SJSA1 (cell line): ENCODE data around the gene NDUFA11. TPM values are rescaled to one million over a fixed set of nuclear protein-coding genes. Genes with fewer than 3 reads are reported as not detected.

Source experiments
- DNase-seq, 2 experiments: peaks; one replicate each; pipeline ENCODE4 v3.0.0-alpha.2; 2015 to 2020; ENCODE audit warnings: low spot score in 2 of 2, low read depth in 1 of 2
- H3K27ac ChIP-seq: fragments of 250-450 bp; sonication (Bioruptor Pico); 2 replicates; pipeline ENCODE4 v1.5.1; 2020; ENCODE audit warnings: mild to moderate bottlenecking, moderate library complexity
- H3K27me3 ChIP-seq: fragments of 250-450 bp; sonication (Bioruptor Pico); replicated peaks from 2 replicates; pipeline ENCODE4 v1.5.1; 2020; ENCODE audit warnings: mild to moderate bottlenecking, moderate library complexity
- H3K36me3 ChIP-seq: fragments of 250-450 bp; sonication (Bioruptor Pico); 2 replicates; pipeline ENCODE4 v1.5.1; 2020; ENCODE audit warnings: mild to moderate bottlenecking
- H3K4me1 ChIP-seq: fragments of 250-450 bp; sonication (Bioruptor Pico); replicated peaks from 2 replicates; pipeline ENCODE4 v1.6.1; 2021; ENCODE audit warnings: mild to moderate bottlenecking
- H3K4me3 ChIP-seq: fragments of 250-450 bp; sonication (Bioruptor Pico); 2 replicates; pipeline ENCODE4 v1.5.1; 2020; ENCODE audit warnings: mild to moderate bottlenecking
- H3K9me3 ChIP-seq: fragments of 250-450 bp; sonication (Bioruptor Pico); replicated peaks from 2 replicates; pipeline ENCODE4 v1.5.1; 2020; ENCODE audit warnings: mild to moderate bottlenecking
- total RNA-seq: library from RNA; depleted of rRNA; stranded (reverse); fragments of >200 nt; shearing (Covaris generic); gene quantifications from 2 replicates; pipeline ENCODE4 v1.2.3, GENCODE V29; 2014

NDUFA11 gene
- total RNA-seq, 1 experiment from 2014 or later: 385 TPM

DNA sequence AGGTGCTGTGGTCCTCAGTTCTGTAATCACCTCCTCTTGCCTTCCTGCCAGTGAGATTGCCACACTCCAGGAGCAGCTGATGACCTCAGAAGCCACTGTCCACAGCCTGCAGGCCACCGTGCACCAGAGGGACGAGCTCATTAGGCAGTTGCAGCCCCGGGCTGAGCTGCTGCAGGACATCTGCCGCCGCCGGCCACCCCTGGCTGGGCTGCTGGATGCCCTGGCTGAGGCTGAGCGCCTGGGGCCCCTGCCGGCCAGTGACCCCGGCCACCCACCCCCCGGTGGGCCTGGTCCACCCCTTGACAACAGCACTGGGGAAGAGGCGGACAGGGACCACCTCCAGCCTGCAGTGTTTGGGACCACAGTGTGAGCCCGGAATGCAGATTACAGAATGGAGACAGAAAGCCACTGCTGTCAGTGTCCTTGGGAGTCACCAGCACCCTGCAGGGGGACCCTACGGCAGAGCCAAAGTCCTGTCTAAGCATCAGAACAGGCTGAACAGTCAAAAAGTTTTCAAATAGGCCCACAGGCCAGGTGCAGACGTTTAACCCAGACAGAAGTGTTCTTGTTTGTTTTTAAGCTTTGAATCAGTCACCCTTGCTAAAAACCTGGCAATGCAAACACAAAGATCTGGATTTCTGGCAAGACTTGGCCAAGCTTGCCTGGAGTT, 5.3 kb upstream of the NDUFA11 start:
- Histone ChIP-seq H3K4me1 (peaks cover 10% of the 10 kb centered on the region), H3K36me3 (peaks cover 9% of the 10 kb centered on the region), H3K9me3 (no peaks in the 10 kb centered on the region), H3K4me3 (no peak overlapping the region), H3K27ac (no peak overlapping the region), H3K27me3 (no peaks in the 10 kb centered on the region)
- no peak for DNase-seq

DNA sequence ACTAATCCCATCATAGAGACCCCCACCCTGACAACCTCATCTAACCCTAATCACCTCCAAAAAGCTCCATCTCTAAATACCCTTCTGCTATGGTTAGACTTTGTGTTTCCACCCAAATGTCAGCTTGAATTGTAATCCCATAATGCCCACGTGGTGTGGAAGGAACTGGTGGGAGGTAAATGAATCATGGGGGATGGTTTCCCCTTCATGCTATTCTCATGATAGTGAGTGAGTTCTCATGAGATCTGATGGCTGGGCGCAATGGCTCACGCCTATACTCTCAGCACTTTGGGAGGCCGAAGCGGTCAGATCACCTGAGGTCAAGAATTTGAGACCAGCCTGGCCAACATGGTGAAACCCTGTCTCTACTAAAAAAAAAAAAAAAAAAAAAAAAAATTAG, 3.7 kb upstream of the NDUFA11 start:
- no peak for DNase-seq
- H3K36me3 ChIP-seq: peaks cover 16% of the 10 kb centered on the region
- no peak overlapping the region for H3K27ac ChIP-seq
- no peak overlapping the region for H3K4me3 ChIP-seq
- 0 out of 2 replicates have a peak, but pooled peaks cover 2% of the 10 kb centered on the region for H3K9me3 ChIP-seq
- peaks cover 12% of the 10 kb centered on the region for H3K4me1 ChIP-seq
- no peaks in the 10 kb centered on the region for H3K27me3 ChIP-seq

DNA sequence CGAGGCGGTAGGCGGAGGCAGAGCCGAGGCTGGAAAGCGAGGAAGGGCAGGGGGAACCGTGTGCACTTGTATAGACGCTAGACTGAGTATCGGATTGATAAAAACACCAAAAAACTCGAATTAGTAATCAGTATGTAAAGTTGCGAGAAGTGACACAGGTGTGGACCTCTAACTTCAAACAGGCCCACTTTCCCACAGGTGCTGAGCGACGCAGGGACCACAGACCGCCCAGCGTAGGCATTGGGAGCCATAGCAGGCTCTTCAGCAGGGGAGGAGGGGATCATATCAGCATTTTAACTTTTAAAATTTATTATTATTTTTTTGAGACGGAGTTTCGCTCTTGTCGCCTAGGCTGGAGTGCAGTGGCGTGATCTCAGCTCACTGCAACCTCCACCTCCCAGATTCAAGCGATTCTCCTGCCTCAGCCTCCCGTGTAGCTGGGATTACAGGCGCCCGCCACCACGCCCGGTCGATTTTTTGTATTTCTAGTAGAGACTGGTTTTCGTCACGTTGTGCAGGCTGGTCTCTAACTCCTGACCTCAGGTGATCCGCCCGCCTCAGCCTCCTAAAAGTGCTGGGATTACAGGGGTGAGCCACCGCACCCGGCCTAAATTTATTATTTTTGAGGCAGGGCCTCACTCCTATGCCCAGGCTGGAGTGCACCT, 1.7 kb upstream of the NDUFA11 start:
- H3K4me3 ChIP-seq: peak overlapping the region; percentile 83
- H3K4me1 ChIP-seq: peaks cover 12% of the 10 kb centered on the region
- H3K27ac ChIP-seq: peak overlapping the region; percentile 7; the same call in 1 of the 2 replicates

DNA sequence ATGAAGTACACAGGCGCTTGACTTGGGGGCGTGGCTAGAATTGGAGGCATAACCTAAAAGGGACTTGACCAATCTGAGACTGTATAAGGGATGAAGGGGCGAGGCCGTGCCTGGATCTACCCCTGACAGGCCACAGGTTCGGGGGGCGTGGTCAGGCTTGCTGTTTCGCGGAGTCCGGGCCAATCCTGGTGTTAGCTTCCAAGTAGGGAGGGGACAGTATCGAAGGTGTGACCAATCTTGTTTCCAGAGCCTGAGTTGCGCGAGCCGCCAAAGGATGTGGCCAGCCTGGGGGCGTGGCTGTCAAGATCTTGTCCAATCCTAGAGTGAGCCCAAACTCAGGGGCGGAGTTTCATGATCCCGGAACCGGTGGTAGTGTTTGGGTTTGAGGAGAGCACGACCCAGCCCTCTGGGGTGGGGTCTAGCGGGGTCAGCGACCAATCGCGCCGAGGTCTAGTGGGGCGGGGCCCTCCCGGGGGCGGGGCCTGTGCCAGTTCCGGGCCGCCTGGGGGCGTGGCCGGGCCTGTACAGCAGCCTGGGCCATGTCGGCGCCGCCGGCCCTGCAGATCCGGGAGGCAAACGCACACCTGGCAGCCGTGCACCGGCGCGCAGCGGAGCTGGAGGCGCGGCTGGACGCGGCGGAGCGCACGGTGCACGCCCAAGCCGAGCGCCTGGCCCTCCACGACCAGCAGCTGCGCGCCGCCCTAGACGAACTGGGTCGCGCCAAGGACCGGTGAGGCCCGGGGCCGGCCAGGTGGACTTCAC, 943 bp upstream of the NDUFA11 start, which contains the start of gene VMAC:
Gene VMAC, plus strand, starts transcription at position 521 of the 762 bp plus-strand sequence. Its CDS starts 19 bp downstream, at position 540.
- Histone ChIP-seq H3K4me1 (peaks cover 12% of the 10 kb centered on the region), H3K27ac (peak within 1 kb of the TSS; percentile 85), H3K27me3 (no peaks in the 10 kb centered on the region), H3K36me3 (peaks cover 25% of the 10 kb centered on the region), H3K4me3 (peak within 1 kb of the TSS; percentile 83), H3K9me3 (0 out of 2 replicates have a peak, but pooled peaks cover 2% of the 10 kb centered on the region)
- peak; percentile 100 for DNase-seq

More for the DNA sequence above, 1.7 kb upstream of the NDUFA11 start:
- no peak for DNase-seq
- H3K36me3 ChIP-seq: peaks cover 25% of the 10 kb centered on the region
- H3K27me3 ChIP-seq: no peaks in the 10 kb centered on the region
- H3K9me3 ChIP-seq: 0 out of 2 replicates have a peak, but pooled peaks cover 2% of the 10 kb centered on the region

DNA sequence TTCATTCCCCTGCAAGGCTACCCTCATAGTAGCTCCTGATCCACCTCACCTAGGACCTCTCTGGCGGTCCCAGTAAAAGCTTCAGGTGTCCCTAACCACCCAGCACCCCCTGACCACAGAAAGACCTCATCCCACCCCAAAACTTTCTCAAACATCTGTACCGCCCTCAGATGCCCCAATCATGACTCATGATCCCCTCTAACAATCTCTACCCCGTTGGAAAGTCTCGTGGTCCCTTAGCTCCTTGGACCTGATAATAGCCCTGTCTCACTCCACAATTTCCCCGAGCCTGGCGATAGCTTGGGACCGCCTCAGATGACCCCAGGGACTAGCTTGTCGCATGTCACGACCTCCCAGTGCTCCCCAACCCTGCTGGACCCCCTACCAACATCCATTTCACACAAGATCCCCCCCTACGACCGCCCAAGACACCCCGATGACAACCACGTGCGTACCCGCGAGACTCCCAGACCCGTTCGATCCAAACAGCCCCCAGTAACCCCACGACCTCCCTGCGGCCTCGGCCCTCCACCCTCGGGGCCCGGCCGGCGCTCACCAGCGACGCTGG, 450 bp downstream of the NDUFA11 start:
- DNase-seq: peak in 1 of 2 experiments; percentile 36
- H3K36me3 ChIP-seq: peaks cover 27% of the 10 kb centered on the region
- peaks cover 12% of the 10 kb centered on the region for H3K4me1 ChIP-seq
- 0 out of 2 replicates have a peak, but pooled peaks cover 2% of the 10 kb centered on the region for H3K9me3 ChIP-seq
- H3K27me3 ChIP-seq: no peaks in the 10 kb centered on the region
- peak overlapping the region; percentile 85 for H3K27ac ChIP-seq
- peak overlapping the region; percentile 83 for H3K4me3 ChIP-seq

DNA sequence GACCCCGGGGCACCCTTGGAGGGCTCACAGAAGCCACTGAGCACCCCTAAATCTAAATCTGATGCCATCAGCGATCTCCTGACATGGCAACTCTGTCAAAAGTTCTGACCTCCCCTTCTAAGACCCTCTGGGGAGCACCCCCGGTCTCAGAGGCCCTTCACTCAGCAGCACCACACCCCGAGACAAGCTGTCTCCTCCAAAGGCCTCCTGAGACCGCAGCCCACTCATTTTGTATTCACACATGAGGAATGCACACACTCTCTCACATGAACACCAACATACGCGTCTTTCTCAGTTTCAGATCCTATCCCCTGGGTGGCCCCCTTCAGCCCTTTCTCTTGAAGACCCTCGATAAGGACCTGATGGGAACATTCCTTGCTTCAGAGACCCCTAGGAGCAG, 2.6 kb downstream of the NDUFA11 start:
- Histone ChIP-seq H3K9me3 (0 out of 2 replicates have a peak, but pooled peaks cover 2% of the 10 kb centered on the region), H3K4me1 (peaks cover 12% of the 10 kb centered on the region), H3K27me3 (no peaks in the 10 kb centered on the region), H3K4me3 (no peak overlapping the region), H3K27ac (no peak overlapping the region), H3K36me3 (peaks cover 34% of the 10 kb centered on the region)
- no peak for DNase-seq

DNA sequence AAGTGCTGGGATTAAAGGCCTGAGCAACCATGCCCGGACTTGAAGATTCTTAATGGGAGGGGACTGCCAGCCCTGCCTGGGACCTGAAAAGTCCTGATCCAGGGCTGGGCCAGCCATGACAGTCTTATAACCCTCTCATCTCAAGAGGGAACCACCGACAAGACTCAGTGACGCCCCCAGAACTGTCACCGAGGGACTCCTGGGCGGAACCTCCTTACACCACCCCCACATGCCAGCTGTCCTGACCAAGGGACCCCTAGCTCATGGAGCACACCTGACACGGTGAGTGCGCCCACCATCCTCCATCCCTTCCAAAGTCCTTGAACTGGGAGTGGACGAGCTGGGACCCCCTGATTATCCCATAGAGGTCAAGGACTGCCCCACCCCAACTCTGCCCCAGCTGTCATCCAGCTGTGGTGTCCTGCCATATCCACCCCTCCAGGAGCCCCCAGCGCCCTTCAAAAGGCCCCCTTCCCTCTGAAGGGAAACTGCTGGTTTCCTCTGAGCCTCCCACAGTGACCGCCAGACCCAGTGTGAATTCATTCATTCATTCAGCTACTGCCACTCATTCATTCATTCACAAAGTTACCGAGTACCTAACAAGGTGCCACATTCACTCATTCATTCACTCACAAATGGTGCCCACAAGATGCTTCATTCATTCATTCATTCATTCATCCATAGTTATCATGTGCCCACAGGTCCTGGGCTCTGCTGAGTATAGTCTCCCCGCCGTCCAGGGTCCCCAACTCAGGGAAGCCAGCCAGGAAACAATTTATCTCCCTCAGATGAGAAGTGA, 3.7 kb downstream of the NDUFA11 start:
- 0 out of 2 replicates have a peak, but pooled peaks cover 2% of the 10 kb centered on the region for H3K9me3 ChIP-seq
- H3K27me3 ChIP-seq: no peaks in the 10 kb centered on the region
- H3K27ac ChIP-seq: no peak overlapping the region
- no peak for DNase-seq
- H3K36me3 ChIP-seq: peaks cover 45% of the 10 kb centered on the region
- H3K4me1 ChIP-seq: peaks cover 6% of the 10 kb centered on the region
- H3K4me3 ChIP-seq: no peak overlapping the region

DNA sequence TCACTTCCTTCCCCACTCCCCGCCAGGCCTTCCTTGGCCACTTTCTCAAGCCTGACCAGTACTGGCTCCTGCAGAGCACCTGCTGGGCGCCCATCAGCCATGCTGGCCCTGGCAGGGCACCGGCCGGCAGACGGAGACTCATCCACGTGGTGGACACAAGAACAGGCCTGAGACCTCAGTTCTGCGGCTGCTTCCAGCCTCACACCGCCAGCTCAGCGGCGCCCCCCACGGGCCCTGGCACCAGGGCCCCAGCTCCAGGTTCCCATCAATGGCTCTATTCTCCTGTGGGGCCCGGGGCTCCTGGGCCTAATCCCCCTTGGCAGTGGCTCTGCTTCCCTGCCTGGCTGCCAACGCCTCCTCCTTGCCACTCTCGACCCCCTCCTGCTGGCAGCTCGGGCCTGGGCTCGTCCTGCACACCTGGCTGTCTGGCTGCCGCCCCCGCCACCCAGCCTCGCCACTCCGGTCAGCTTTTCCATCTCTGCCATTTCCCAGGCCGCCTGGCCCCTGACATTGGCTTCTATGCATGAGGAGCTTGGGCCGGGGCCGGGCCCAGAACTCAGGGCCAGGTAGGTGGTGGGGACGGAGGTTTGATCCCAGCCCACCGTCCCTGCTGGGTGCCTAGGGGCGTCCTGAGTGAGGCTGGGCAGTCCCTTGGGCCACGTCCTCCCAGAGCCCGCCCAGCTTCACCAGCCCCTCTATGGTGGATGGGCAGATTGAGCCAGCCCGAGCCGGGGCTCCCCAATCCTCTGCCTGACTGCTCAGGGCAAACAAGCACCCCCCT, 6.2 kb downstream of the NDUFA11 start:
- H3K4me3 ChIP-seq: no peak overlapping the region
- H3K27ac ChIP-seq: no peak overlapping the region
- no peaks in the 10 kb centered on the region for H3K27me3 ChIP-seq
- H3K9me3 ChIP-seq: no peaks in the 10 kb centered on the region
- H3K36me3 ChIP-seq: peaks cover 48% of the 10 kb centered on the region
- H3K4me1 ChIP-seq: peaks cover 3% of the 10 kb centered on the region
- no peak for DNase-seq

DNA sequence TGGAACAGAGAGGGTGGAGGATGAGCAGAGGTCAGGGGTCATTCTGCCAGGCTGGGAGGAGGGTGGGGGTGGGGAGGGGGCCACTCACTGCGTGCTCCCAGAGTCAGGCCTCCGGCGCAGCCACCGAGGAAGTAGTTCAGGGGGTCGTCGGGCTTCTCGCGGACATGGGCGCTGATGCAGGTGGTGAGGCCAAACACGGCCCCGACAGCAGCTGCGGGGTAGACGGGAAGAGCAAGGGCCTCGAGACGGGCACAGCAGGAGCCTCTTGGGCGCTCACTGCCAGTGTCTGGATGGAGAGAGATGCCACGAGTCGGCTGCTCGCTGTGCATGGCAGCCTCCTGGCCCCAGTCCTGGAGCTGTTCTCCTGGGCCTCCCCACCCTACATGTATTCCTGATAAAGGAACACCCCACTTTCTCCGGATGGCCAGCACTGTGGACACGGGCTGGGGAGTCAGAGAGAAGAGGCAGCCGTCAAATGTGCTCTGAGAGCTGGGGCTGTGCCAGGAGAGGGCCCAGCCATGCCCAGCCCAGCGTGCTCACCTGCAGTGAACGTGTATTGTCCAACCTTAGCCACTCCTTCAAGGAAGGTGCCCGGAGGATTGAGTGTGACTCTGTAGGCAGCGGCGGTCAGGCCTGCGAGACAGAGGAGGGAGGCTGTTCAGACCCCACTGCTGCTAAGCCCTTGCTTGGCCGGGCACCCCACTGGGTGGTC, 7.1 kb downstream of the NDUFA11 start:
- Histone ChIP-seq H3K27ac (no peak overlapping the region), H3K27me3 (no peaks in the 10 kb centered on the region), H3K36me3 (peaks cover 44% of the 10 kb centered on the region), H3K4me1 (peaks cover 9% of the 10 kb centered on the region), H3K9me3 (no peaks in the 10 kb centered on the region), H3K4me3 (no peak overlapping the region)
- no peak for DNase-seq

DNA sequence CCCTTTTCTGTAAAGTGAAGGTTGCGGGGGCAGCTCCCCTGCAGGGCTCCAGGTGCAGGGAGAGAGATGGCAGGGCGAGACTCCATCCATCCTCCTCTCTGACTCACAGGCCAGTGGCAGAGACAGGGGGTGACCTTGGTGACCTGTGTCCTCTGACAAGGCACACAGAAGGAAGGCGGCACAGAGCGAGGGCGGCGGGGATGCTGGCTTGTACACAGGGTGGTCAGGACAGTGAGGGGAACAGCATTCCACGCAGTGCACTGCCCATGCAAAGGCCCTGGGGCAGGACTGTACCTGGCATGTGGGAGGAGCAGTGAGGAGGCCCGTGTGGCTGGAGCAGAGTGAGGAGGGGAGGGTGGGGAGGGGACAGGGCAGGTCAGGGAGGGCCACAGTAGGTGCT, 7.7 kb downstream of the NDUFA11 start:
- H3K27ac ChIP-seq: no peak overlapping the region
- DNase-seq: no peak
- H3K36me3 ChIP-seq: peaks cover 40% of the 10 kb centered on the region
- H3K4me3 ChIP-seq: no peak overlapping the region
- no peaks in the 10 kb centered on the region for H3K9me3 ChIP-seq
- H3K4me1 ChIP-seq: peaks cover 9% of the 10 kb centered on the region
- no peaks in the 10 kb centered on the region for H3K27me3 ChIP-seq

DNA sequence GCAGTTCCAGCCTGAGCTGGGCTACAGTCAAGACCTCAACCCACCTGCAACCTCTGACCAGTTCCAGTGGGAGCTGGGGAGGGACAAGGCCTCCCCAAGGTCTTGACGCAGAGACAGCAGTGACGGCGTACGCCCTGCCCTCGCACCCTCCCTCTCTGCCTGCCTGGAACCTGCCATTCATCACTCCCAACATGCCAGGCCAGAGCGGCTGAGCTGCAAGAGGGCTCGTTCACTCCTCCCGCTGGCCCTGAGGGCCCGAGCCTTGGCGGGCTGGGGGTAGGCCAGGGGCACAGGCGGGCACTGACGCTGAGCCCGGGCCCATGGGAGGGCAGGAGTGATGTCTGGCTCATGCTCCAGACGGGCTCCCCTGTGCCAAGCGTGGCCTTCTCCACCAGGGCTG, 8.2 kb downstream of the NDUFA11 start:
- Histone ChIP-seq H3K4me1 (peaks cover 13% of the 10 kb centered on the region), H3K36me3 (peaks cover 38% of the 10 kb centered on the region), H3K9me3 (no peaks in the 10 kb centered on the region), H3K4me3 (no peak overlapping the region), H3K27ac (no peak overlapping the region), H3K27me3 (no peaks in the 10 kb centered on the region)
- DNase-seq: no peak
